AG08396 (cell line): ENCODE data around the gene TRIM37.
A peak's percentile ranks its signal among the peaks of the same experiment; 100 is the strongest.
"Not testable (repeated sequence)": the region's sequence is repeated elsewhere in the genome, so short reads cannot be mapped to it uniquely, and the experiment has no call there.

Source experiments
- DNase-seq: peaks from one replicate; pipeline ENCODE4 v3.0.0; 2012; ENCODE audit warnings: low spot score, mixed read lengths

The TRIM37 gene

GRCh38 chr17:59106463-59107305, at the start of gene TRIM37:
Gene TRIM37 (minus strand): TSS chr17:59106880. CDS start chr17:59106461, 419 bp downstream.
- peak; percentile 99 for DNase-seq

GRCh38 chr17:59155439-59156177, 48.9 kb upstream of the TRIM37 start, which contains the start of gene PRR11:
Gene PRR11 (plus strand): TSS chr17:59155746. CDS start chr17:59169753, 14,007 bp downstream.
- DNase-seq: peak; percentile 93

GRCh38 chr17:59154721-59155438, 48.2 kb upstream of the TRIM37 start, which contains the start of gene SKA2:
Gene SKA2 (minus strand): TSS chr17:59155186. CDS start chr17:59155163, 23 bp downstream.
- DNase-seq: peak; percentile 92

GRCh38 chr17:59154292-59154720, 47.6 kb upstream of the TRIM37 start:
- DNase-seq: peak; percentile 16

DNA sequence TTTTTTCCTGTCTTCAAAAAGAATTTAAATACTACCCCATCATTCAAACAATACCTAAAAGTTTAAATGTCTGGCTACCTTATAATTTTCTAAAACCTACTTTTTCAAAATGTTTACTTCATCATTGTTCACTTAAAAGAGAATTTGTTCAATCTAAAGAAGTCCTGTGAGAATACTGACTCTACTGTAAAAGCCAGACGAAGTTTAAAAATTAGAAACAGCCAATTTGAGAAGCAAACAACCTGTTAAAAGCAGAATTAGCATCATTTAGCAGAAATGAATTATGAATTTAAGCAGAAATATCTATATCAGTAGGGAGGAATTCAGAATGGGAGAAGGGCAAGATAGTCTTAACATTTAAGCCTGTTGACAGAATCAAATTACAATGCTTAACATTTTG, 46.2 kb upstream of the TRIM37 start:
- DNase-seq: no peak

- DNase-seq: no peak
Measured at GRCh38 chr17:59151591-59151990, 44.9 kb upstream of the TRIM37 start.

DNA sequence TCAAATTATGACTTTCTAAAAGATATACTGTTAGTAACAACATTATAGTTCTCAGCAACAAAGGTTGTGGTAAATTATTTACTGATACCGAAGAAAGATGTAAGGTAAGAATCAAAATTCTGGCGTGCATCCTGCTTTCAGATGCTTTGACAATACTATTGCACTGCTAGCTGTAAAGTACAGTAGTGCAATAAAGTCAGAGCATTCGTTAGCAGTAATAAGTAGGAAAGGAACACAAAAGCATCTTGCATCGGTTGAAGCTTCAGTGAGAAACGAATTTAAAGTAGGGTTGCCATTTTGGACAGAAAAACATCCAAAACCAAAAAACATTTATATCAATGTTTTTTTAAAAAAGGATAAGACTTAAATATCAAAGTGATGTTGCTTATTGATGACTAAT, 44.3 kb upstream of the TRIM37 start:
- DNase-seq: no peak

GRCh38 chr17:59149841-59150511, 43.3 kb upstream of the TRIM37 start:
- no peak for DNase-seq

DNA sequence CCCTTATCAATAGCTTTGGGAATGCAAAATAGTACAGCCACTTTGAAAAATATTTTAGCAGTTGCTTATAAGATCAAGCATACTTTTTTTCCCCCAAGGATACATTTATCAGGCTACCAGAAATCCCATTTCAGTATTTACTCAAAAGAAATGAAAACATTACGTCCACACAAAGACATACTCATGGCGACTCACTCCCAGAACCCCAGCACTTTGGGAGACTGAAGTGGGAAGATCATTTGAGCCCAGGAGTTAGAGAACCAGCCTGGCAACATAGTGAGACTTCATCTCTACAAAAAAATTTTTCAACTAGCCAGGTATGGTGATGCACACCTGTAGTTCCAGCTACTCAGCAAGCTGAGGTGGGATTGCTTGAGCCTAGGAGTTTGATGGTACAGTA, 42.4 kb upstream of the TRIM37 start:
- DNase-seq: no peak

DNA sequence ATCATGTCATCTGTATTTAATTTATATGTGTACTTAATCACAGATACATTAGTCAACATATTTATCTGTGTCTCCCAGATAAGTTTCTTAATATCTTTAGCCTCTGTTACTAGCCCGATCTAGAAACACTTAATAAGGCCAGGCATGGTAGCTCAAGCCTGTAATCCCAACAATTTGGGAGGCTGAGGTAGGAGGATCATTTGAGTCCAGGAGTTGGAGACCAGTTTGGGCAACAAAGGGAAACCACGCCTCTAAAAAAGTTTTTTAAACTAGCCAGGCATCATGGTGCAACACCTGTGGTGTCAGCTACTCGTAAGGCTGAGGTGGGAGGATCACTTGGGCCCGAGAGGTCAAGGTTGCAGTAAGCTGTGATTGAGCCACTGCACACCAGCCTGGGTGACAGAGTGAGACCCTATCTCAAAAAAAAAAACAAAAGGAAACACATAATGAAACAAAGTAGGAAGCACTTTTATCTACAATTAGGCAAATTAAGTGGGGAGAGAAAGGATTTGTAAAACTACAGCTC, 39.0 kb upstream of the TRIM37 start:
- DNase-seq: no peak

- no peak for DNase-seq
Measured at GRCh38 chr17:59141860-59142259, 35.2 kb upstream of the TRIM37 start.

- no peak for DNase-seq
Measured at GRCh38 chr17:59139939-59140338, 33.3 kb upstream of the TRIM37 start.

DNA sequence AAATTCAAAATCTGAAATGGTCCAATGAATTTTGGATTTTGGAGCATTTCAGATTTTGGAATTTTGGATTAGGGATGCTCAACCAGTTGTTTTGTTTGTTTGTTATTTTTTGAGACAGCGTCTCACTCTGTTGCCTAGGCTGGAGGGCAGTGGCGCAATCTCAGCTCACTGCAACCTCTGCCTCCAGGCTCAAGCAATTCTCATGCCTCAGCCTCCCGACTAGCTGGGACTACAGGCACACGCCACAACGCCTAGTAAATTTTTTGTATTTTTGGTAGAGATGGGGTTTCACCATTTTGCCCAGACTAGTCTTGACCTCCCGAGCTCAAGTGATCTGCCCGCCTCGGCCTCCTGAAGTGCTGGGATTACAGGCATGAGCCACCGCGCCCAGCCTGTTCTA, 31.7 kb upstream of the TRIM37 start:
- DNase-seq: not testable (repeated sequence)

DNA sequence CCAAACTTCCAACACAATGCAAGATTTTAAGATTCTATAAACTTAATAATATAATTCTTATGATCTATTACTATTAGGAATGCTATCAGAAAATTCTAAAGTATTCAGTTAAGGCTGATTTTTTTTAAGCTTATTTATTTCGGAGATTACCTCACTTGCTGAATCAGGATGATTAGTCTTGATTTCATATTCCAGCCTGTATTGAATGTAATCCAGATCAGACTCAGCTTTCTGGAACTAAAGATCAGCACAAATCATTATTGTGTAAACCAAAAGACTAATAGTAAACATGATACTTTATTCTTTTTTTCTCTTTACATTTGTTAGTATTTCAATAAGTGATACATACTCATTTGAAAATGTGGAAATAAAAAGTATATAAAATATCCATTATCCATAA, 24.5 kb upstream of the TRIM37 start:
- DNase-seq: no peak

- DNase-seq: no peak
Measured at GRCh38 chr17:59129814-59130213, 23.1 kb upstream of the TRIM37 start.

DNA sequence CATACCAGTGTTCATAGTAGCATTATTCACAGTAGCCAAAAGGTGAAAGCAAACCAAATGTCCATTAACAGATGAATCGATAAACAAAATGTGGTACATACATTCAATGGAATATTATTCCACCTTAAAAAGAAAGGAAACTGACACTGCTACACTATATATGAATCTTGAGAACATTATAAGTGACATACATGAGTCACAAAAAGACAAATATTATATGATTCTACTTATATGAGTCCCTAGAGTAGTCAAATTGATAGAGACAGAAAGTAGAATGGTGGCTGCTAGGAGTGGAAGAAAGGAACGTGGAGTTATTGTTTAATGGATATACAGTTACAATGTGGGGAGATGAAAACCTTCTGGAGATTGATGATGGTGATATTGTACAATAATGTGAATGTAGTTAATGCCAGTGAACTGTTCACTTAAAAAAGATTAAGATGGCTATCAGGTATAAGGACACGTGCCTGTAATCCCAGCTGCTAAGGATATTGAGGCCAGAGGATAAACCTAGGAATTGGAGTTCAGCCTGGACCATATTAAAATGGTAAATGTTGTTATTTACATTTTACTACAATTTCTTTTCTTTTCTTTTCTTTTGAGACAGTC, 20.2 kb upstream of the TRIM37 start:
- no peak for DNase-seq

GRCh38 chr17:59124665-59125064, 18.0 kb upstream of the TRIM37 start:
- DNase-seq: no peak

DNA sequence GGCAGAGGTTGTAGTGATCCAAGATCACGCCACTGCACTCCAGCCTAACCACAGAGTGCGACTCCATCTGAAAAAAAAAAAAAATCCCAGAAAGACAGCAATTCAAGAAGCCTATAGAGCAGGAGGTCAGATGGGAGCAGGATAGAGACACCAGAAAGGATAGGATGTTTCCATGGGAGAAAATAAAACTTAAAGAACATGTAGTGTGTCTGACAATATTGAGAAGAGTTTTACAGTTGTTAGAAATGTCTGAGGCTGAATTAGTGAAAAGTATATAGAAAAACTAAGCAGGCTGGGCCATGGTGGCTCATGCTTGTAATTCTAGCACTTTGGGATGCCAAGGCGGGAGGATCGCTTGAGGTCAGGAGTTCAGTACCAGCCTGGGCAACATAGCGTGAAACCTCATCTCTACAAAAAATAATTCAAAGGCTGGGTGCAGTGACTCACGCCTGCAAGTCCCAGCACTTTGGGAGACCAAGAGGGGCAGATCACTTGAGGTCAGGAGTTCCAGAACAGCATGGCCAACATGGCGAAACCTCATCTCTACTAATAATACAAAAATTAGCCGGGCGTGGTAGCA, 15.3 kb upstream of the TRIM37 start:
- DNase-seq: no peak

DNA sequence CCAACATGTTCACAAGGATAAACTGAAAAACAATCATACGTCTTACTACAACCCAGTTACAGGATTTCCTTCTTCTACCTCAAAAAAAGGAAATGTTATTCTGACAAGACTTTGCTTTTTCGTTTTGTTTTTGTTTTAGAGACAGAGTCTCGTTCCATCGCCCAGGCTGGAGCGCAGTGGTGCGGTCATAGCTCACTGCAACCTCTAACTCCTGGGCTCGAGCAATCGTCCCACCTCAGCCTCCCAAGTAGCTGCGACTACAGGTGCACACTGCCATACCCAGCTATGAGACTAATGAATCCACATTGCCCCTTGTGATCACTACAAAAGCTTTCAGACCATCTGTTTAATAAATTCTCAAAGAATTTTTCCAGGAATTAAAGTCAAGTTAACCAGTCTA, 8.8 kb upstream of the TRIM37 start:
- no peak for DNase-seq

DNA sequence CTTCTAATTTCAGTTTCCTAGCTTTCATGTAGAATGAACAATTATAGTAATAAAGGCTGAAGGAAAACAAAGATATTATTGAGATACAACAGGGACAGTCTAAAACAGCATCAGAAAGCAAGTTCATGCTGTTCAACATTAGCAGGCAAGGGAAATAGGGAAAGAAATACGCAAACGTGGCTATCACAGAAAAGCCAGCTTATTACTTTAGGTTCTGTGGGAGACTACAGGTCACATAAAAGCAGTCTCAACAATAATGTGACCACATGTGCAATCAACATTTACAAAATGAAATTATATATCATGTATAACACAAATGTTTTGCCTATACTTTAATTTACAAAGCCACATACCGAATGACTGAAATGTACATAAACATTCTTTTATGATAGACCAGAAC, 4.9 kb upstream of the TRIM37 start:
- DNase-seq: no peak

DNA sequence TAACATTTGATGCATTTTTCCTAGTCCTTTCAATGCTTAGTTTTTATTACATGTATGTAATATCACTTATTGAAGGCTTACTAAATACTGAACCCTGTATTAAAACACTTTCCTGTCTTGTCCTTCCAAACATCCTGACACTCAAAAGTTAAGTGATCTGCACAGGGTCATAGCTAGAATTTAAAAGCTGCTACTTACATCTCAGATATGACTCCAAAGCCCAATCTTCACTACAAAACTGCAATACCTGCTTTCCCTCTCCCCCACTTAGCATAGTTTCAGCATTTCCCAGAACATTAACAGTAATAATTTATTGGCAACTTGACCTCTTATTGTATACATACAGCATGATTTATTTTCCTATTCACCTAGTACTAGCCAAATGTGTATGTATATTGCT, 4.3 kb upstream of the TRIM37 start:
- no peak for DNase-seq
